Measurements from ENCODE around the gene CAPN3.

CAPN3 gene

GRCh38 chr15:42456971-42457370 lies 97.7 kb downstream of the CAPN3 start:
- WGBS (ENCODE audit: insufficient coverage) = 90% methylated on average over 3 of the region's 3 CpGs
- no peaks in the 10 kb centered on the region for H3K27me3 ChIP-seq (replicated peaks in 2 of 5; ENCODE audit: control insufficient read depth in 4 of 5, insufficient read depth in 5 of 5, low read length in 4 of 5)
- ChIA-PET POLR2A (no interaction called here), CTCF (no interaction called here)
- H3K27ac ChIP-seq (ENCODE audit: insufficient read depth in 1 of 2, low read depth in 1 of 2, low read length in 2 of 2, poor library complexity in 1 of 2, severe bottlenecking in 2 of 2) = no peak overlapping the region
- no peak for DNase-seq
- no peak overlapping the region for H3K4me3 ChIP-seq (ENCODE audit: control insufficient read depth in 1 of 7, extremely low read depth in 1 of 7, insufficient read depth in 4 of 7, low read depth in 2 of 7, low read length in 6 of 7)
- H3K4me1 ChIP-seq (ENCODE audit: control extremely low read depth in 1 of 4, control insufficient read depth in 4 of 4, insufficient read depth in 4 of 4, low read length in 3 of 4) = peaks cover 0 to 5% (median 0%) of the 10 kb centered on the region in 4 experiments
- peaks cover 2 to 12% (median 3%) of the 10 kb centered on the region in 4 experiments for H3K36me3 ChIP-seq (ENCODE audit: control insufficient read depth in 4 of 4, insufficient read depth in 4 of 4, low read length in 3 of 4)
- no peaks in the 10 kb centered on the region for H3K9me3 ChIP-seq (ENCODE audit: control extremely low read depth in 1 of 5, control insufficient read depth in 4 of 5, insufficient read depth in 2 of 5, low read depth in 1 of 5, low read length in 4 of 5)

GRCh38 chr15:42457445-42458442 lies 98.4 kb downstream of the CAPN3 start:
- 89% methylated on average over 5 of the region's 8 CpGs for WGBS (ENCODE audit: insufficient coverage)
- Histone ChIP-seq H3K4me3 (ENCODE audit: control insufficient read depth in 1 of 7, extremely low read depth in 1 of 7, insufficient read depth in 4 of 7, low read depth in 2 of 7, low read length in 6 of 7) (no peak overlapping the region), H3K9me3 (ENCODE audit: control extremely low read depth in 1 of 5, control insufficient read depth in 4 of 5, insufficient read depth in 2 of 5, low read depth in 1 of 5, low read length in 4 of 5) (no peaks in the 10 kb centered on the region), H3K27me3 (replicated peaks in 2 of 5; ENCODE audit: control insufficient read depth in 4 of 5, insufficient read depth in 5 of 5, low read length in 4 of 5) (no peaks in the 10 kb centered on the region), H3K4me1 (ENCODE audit: control extremely low read depth in 1 of 4, control insufficient read depth in 4 of 4, insufficient read depth in 4 of 4, low read length in 3 of 4) (peaks cover 0 to 5% (median 0%) of the 10 kb centered on the region in 4 experiments), H3K27ac (ENCODE audit: insufficient read depth in 1 of 2, low read depth in 1 of 2, low read length in 2 of 2, poor library complexity in 1 of 2, severe bottlenecking in 2 of 2) (no peak overlapping the region), H3K36me3 (ENCODE audit: control insufficient read depth in 4 of 4, insufficient read depth in 4 of 4, low read length in 3 of 4) (peaks cover 0 to 12% (median 3%) of the 10 kb centered on the region in 4 experiments)
- ChIA-PET CTCF (interaction anchor here (1.0 kb wide), 1 partner anchor 11 kb away, joined by 5 read pairs; no protein-coding TSS in a partner anchor), POLR2A (no interaction called here)
- DNase-seq = peak in 2 of 3 donors; percentile 6 to 41

DNA sequence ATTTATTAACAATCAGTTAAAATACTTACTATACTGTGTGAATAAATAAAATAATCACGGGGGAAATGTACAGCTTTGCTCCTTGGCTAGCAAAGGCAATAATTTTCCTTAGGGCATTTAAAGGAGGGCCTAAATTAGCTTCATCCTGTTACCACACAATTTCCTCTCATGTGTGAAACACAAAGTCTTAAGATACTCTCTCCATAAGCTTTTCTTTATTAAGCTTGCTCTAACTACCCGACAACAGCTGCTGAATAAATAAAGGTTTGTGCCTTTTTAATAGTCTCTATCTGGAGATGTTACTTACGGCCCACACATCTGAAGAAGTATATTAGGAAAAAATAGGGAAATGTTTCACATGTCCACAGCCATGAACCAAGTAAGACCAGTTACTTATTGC lies 102.0 kb downstream of the CAPN3 start:
- CTCF ChIA-PET = interaction anchor here (1.1 to 1.7 kb wide), 2 partner anchors 8 to 11 kb away, joined by 3 to 8 read pairs; no protein-coding TSS in a partner anchor
- POLR2A ChIA-PET = no interaction called here
- H3K27me3 ChIP-seq (replicated peaks in 2 of 5; ENCODE audit: control insufficient read depth in 4 of 5, insufficient read depth in 5 of 5, low read length in 4 of 5) = no peaks in the 10 kb centered on the region
- no peaks in the 10 kb centered on the region for H3K9me3 ChIP-seq (ENCODE audit: control extremely low read depth in 1 of 5, control insufficient read depth in 4 of 5, insufficient read depth in 2 of 5, low read depth in 1 of 5, low read length in 4 of 5)
- H3K27ac ChIP-seq (ENCODE audit: insufficient read depth in 1 of 2, low read depth in 1 of 2, low read length in 2 of 2, poor library complexity in 1 of 2, severe bottlenecking in 2 of 2) = no peak overlapping the region
- WGBS (ENCODE audit: insufficient coverage) = 100% methylated on average over 1 of the region's 3 CpGs
- H3K4me1 ChIP-seq (ENCODE audit: control extremely low read depth in 1 of 4, control insufficient read depth in 4 of 4, insufficient read depth in 4 of 4, low read length in 3 of 4) = peaks cover 0 to 5% (median 0%) of the 10 kb centered on the region in 4 experiments
- peaks cover 0 to 21% (median 11%) of the 10 kb centered on the region in 4 experiments for H3K36me3 ChIP-seq (ENCODE audit: control insufficient read depth in 4 of 4, insufficient read depth in 4 of 4, low read length in 3 of 4)
- DNase-seq = no peak
- no peak overlapping the region for H3K4me3 ChIP-seq (ENCODE audit: control insufficient read depth in 1 of 7, extremely low read depth in 1 of 7, insufficient read depth in 4 of 7, low read depth in 2 of 7, low read length in 6 of 7)

Data from common myeloid progenitor, CD34-positive (primary cell).